ENCODE data around the gene DZIP3.

DNA sequence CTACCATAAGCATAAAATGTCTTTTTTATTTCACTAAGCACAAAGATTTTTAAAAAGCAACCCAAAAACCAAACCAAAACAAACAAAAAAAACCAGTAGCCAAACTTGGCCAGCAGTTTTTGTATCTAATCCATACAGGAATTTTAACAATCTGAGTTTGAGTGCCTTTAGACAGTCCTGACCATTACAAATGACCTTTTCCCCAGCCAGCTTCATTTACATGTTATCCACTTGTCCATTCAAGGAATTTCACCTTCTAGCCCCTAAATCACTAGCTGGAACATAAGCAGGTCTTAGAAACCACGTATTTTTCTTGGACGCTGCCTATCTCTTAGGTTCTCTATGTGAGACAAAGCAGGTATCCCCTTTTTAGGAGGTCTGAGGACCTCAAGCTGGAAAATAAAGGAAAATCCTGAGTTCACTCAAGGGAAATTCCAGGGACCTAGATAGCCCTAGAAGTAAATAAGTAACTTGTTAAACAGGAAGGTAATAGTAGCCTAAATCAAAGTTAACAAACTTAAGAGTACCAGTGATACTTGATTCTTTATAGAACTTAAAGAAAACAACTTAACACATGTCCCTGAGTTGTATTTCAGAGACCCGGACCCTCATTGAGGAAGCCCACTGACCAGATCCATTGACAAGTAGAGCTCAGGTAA lies 34.5 kb upstream of the DZIP3 start:
- no peak for TF ChIP-seq EZH2 (IDR thresholded peaks at IDR 0.05; ENCODE audit: low read length)
- TF ChIP-seq CTCF (optimal IDR thresholded peaks at IDR 0.05 in 1 of 3, IDR thresholded peaks at IDR 0.05 in 1 of 3, conservative IDR thresholded peaks at IDR 0.05 in 1 of 3; ENCODE audit: extremely low read depth in 1 of 3, insufficient read depth in 2 of 3, low read length in 3 of 3) = no peak

All from keratinocyte (primary cell).